DMS 273 (cell line): ENCODE measurements around the gene PSME3.
"Not testable (repeated sequence)": the region's sequence is repeated elsewhere in the genome, so short reads cannot be mapped to it uniquely, and the experiment has no call there.

Source experiments
- DNase-seq: peaks from one replicate; lab custom pipeline; 2025; ENCODE audit not compliant: unreplicated experiment; lab: John Stamatoyannopoulos, UW

PSME3 gene

GRCh38 chr17:42849451-42850181 lies 16.4 kb downstream of the PSME3 start:
- DNase-seq: no peak

DNA sequence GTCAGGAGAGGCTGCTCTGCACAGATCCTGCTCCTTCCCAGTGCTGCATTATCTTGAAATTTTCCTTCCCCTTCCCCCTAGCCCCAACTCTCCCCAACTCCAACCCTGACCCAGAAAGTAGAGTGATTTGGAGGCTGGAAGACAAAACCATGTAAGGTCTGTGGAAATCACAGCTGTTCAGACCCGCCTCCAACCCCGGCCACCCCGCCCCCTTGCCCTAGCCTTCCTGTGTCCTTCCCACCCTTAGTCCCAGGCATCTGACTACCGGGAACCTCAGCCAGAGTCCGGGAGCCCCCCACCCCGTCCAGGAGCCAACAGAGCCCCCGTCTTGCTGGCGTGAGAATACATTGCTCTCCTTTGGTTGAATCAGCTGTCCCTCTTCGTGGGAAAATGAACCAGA lies 17.8 kb downstream of the PSME3 start, which contains the start of gene AOC3:
Gene AOC3, plus strand, starts transcription at position 246 of the 400 bp plus-strand sequence. Its CDS starts 145 bp downstream, at position 391.
- no peak for DNase-seq

GRCh38 chr17:42851371-42852240 lies 18.4 kb downstream of the PSME3 start:
- not testable (repeated sequence) for DNase-seq

- no peak for DNase-seq
Measured at GRCh38 chr17:42852351-42852750, 19.2 kb downstream of the PSME3 start.

GRCh38 chr17:42853004-42853403 lies 19.8 kb downstream of the PSME3 start:
- no peak for DNase-seq

- DNase-seq: no peak
Measured at GRCh38 chr17:42853597-42853967, 20.4 kb downstream of the PSME3 start.

DNA sequence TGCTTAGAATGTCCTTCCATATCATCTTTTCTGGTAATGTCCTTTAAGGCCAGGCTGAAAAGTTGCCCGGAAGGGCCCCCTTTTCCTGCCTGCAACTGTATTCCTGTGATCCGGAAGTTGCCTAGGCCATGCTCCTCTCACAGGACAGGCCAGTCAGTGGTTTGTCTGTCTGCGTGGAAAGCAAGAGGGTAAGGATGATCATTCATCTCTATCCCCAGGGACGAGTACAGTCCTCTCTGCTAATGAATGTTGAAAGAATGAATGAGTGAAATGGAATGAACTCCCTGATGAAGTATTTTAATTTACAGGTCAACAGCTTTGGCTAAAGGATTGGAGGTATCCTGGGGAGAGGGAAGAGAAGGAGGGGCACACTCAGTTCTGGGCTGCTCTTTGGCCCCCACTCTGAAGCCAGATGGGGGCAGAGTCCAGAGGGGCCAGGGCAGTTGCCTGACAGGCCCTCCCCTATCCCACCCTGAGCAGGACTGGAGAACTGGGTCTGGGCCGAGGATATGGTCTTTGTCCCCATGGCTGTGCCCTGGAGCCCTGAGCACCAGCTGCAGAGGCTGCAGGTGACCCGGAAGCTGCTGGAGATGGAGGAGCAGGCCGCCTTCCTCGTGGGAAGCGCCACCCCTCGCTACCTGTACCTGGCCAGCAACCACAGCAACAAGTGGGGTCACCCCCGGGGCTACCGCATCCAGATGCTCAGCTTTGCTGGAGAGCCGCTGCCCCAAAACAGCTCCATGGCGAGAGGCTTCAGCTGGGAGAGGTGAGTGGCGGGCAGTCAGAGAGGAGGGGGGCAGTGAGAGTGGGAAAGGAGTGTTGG lies 21.0 kb downstream of the PSME3 start:
- DNase-seq: no peak

DNA sequence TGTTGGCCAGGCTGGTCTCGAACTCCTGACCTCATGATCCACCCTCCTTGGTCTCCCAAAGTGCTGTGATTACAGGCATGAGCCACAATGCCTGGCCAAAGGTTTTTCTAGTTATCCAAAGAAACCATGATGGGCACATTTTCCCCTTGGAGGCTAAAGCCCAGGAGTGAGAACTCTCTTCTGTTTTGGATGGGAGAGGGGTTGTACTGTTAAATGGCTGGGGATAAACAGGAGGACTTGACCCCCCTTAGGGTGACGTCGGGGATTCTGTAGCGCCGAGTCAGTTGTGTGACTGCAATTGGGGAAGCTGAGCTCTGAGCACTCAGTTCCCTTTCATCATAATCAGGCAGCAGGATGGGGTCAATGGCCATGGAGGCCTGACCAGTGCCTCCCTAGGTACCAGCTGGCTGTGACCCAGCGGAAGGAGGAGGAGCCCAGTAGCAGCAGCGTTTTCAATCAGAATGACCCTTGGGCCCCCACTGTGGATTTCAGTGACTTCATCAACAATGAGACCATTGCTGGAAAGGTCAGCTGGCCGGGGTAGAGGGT lies 21.9 kb downstream of the PSME3 start:
- DNase-seq: no peak

DNA sequence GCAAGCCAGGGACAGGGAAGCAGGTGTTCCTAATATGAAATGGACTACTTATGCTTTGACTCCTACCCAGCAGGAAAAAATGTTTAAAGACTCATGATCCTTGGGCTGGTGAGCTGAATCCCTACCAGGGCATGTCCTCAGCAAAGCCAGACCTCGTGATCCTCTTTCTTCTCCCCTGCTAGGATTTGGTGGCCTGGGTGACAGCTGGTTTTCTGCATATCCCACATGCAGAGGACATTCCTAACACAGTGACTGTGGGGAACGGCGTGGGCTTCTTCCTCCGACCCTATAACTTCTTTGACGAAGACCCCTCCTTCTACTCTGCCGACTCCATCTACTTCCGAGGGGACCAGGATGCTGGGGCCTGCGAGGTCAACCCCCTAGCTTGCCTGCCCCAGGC lies 22.9 kb downstream of the PSME3 start:
- DNase-seq: not testable (repeated sequence)

DNA sequence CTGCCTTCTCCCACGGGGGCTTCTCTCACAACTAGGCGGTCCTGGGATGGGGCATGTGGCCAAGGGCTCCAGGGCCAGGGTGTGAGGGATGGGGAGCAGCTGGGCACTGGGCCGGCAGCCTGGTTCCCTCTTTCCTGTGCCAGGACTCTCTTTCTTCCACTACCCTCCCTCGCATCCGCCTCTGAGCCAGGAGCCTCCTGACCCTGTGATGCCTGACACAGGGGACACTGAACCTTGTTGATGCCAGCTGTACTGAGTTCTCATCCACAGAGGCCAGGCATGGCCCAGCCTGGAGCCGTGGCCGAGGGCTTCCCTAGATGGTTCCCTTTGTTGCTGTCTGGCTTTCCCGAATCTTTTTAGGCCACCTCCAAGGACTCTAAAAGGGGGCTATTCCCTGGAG lies 23.3 kb downstream of the PSME3 start:
- not testable (repeated sequence) for DNase-seq

DNA sequence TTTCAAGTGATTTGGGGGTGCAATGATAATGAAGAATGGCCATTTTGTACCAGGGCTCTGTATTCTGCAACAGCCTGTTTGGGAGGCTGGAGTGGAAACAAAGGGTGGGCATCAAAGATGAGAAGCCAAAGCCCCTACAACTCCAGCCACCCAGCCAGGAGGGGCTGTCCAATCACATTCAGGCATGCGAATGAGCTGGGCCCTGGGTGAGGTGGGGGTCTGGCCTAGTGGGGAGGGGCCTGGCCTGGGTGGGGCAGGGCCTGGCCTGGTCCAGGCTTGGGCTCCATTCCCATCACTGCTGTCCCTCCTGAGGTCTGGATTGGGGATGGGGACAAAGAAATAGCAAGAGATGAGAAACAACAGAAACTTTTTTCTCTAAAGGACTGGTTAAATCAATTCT lies 24.2 kb downstream of the PSME3 start:
- no peak for DNase-seq

DNA sequence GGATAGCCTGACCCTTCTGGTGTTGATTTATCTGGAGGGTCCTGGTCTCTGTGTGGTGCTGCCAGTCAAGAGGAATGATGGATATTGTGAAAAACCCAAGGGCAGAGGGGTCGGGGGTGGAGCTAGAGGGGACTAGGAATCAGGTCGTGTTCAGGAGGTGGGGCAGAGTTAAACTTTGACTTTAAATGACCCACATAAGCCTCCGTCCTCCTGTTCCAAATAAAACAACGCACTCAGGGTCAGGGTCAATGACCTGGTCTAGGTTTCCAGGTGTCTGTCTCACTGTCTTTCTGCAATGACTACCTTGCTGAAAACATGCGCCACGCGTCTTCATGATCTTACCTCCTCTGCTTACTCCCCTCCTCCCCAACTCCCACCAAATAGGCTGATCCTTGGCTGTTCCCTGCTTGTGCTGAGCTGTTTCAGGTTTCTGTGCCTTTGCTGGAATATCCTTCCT lies 32.5 kb downstream of the PSME3 start:
- no peak for DNase-seq

DNA sequence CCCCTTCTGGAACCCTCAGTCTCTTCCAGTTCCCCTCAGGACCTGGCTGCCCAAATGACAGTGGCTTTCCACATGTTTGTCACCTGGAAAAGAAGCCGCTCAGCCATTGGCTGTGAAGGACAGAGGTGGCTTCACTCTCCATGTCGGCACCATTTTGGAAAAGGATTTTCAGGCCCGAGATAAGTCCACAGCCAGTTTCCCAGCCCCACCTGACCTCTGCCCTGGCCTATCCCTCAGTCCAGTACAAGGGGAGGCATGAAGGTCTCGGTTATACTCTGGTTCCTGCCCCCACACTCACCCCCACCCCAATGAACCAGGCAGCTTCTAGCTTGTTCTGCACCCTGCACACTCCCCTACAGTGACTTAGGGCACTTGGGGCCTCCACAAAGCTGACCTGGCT lies 33.0 kb downstream of the PSME3 start:
- no peak for DNase-seq

DNA sequence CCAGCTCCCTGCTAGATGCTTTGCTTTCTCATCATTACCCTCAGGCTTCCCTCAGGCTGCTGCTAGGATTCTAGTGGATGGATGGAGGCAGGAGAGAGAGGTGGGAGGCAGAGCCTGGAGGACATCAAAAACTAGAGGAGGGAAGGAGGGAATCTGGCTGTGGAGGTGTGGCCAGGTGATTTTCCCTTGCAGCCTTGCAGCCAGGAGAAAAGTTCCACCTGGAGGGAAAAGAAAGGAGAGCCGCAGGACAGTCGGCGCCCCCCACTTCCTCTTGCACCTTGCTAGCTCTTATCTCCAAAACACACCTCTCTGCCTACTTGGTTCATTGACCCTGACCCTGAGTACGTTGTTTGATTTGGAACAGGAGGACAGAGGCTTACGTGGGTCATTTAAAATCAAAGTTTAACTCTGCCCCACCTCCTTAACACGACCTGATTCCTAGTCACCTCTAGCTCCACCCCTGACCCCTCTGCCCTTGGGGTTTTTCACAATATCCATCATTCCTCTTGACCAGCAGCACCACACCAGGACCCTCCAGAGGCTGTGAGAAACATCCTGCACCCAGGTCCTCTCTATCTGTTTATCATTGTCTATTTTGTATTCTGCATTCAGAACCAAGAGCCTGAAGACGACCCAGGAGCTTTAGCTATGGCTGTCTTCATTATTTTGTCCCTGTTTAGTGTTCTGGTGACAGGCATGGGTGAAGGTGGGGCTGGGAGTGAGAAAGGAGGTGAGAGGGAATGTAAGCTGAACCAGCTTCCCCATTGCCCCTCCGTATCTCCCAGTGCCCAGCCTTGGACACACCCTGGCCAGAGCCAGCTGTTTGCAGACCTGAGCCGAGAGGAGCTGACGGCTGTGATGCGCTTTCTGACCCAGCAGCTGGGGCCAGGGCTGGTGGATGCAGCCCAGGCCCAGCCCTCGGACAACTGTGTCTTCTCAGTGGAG lies 33.7 kb downstream of the PSME3 start:
- DNase-seq: no peak

GRCh38 chr17:42867694-42868261 lies 34.6 kb downstream of the PSME3 start:
- not testable (repeated sequence) for DNase-seq

DNA sequence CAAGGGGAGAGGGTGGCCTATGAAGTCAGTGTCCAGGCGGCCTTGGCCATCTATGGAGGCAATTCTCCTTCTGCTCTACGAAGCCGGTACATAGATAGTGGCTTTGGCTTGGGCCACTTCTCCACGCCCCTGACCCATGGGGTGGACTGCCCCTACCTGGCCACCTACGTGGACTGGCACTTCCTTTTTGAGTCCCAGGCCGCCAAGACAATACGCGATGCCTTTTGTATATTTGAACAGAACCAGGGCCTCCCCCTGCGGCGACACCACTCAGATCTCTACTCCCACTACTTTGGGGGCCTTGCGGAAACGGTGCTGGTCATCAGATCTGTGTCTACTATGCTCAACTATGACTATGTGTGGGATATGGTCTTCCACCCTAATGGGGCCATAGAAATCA lies 35.1 kb downstream of the PSME3 start:
- no peak for DNase-seq

DNA sequence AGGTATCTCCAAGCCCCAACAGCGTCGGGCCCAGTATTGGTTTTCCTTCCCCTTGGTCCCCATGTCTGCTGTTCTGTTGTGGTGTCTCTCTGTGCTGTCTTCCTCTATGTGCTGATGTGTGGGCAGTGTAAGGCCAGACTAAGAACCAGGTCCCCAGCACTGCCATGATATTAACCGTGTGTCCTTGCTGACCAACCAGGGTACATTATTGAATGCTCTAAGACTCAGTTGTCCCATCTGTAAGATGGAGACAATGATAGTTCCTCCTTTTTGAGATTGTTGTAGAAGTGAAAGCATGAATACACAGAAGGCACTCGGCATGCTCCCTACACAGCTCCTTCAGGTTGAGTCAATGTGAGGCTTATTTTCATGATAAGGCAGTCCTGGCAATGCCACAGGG lies 38.5 kb downstream of the PSME3 start:
- no peak for DNase-seq

GRCh38 chr17:42872251-42872965 lies 39.2 kb downstream of the PSME3 start:
- DNase-seq: no peak

GRCh38 chr17:42873315-42873714 lies 40.1 kb downstream of the PSME3 start:
- DNase-seq: no peak
